Left ventricle myocardium inferior (tissue), 1 donor: ENCODE data around the gene CLN3. TPM values are rescaled to one million over a fixed set of nuclear protein-coding genes. Genes with fewer than 3 reads are reported as not detected.

Experiments used
- DNase-seq: peaks from one replicate; pipeline ENCODE4 v3.0.0-alpha.2; 2020
- H3K27ac ChIP-seq: fragments of 200-600 bp; replicated peaks from 2 replicates; pipeline ENCODE4 v1.8.0; 2021
- H3K27me3 ChIP-seq: fragments of 200-600 bp; 2 replicates; pipeline ENCODE4 v1.8.0; 2021; ENCODE audit warnings: low read depth
- H3K36me3 ChIP-seq: fragments of 200-600 bp; 2 replicates; pipeline ENCODE4 v1.8.0; 2021
- H3K4me1 ChIP-seq: fragments of 200-600 bp; 2 replicates; pipeline ENCODE4 v1.8.0; 2021
- H3K4me3 ChIP-seq: fragments of 200-600 bp; 2 replicates; pipeline ENCODE4 v1.8.0; 2021; ENCODE audit warnings: mild to moderate bottlenecking, moderate library complexity
- H3K9me3 ChIP-seq: fragments of 200-600 bp; replicated peaks from 2 replicates; pipeline ENCODE4 v1.8.0; 2021
- CTCF ChIP-seq: fragments of 200-600 bp; IDR thresholded peaks from 2 replicates; pipeline ENCODE4 v1.8.0; 2021; ENCODE audit warnings: antibody characterized with exemption, mild to moderate bottlenecking, borderline replicate concordance
- intact Hi-C: fragments of 100-400 bp; cut with micrococcal nuclease; formaldehyde crosslinking; loops from one replicate; pipeline ENCODE4 v1.11.0; 2022
- total RNA-seq: library from RNA; stranded (reverse); fragmentation: NEBNext Ultra II Directional; extraction: Animal tissue kit (Norgen Biotek cat#: 25700); gene quantifications from one replicate; pipeline ENCODE4 v1.2.1, GENCODE V29; 2021
- donor health status: DM: no; HTN: yes; CAD: no; lungs with severe emphysema.

Gene CLN3
- total RNA-seq, 1 donor from 2014 or later: 13.6 TPM

- Histone ChIP-seq H3K4me3 (no peak overlapping the region), H3K36me3 (no peaks in the 10 kb centered on the region), H3K4me1 (peaks cover 6% of the 10 kb centered on the region), H3K27ac (no peak overlapping the region), H3K9me3 (no peaks in the 10 kb centered on the region), H3K27me3 (no peaks in the 10 kb centered on the region)
- no peak for TF ChIP-seq CTCF
- DNase-seq: no peak
- intact Hi-C loops: no loop called here
These were observed 29.6 kb upstream of the CLN3 start for GRCh38 chr16:28521436-28521835.

- Histone ChIP-seq H3K27me3 (no peaks in the 10 kb centered on the region), H3K4me3 (no peak overlapping the region), H3K36me3 (no peaks in the 10 kb centered on the region), H3K9me3 (no peaks in the 10 kb centered on the region), H3K4me1 (peaks cover 6% of the 10 kb centered on the region), H3K27ac (no peak overlapping the region)
- intact Hi-C loops: no loop called here
- TF ChIP-seq CTCF: no peak
- no peak for DNase-seq
These were observed 28.8 kb upstream of the CLN3 start for GRCh38 chr16:28520672-28521071.

- H3K36me3 ChIP-seq: no peaks in the 10 kb centered on the region
- no peaks in the 10 kb centered on the region for H3K4me1 ChIP-seq
- H3K27ac ChIP-seq: no peak overlapping the region
- DNase-seq: no peak
- no peaks in the 10 kb centered on the region for H3K27me3 ChIP-seq
- intact Hi-C loops: no loop called here
- no peaks in the 10 kb centered on the region for H3K9me3 ChIP-seq
- no peak overlapping the region for H3K4me3 ChIP-seq
- TF ChIP-seq CTCF: no peak
These were observed 22.4 kb upstream of the CLN3 start for GRCh38 chr16:28514246-28514645.

- Histone ChIP-seq H3K27ac (no peak overlapping the region), H3K4me1 (no peaks in the 10 kb centered on the region), H3K4me3 (no peak overlapping the region), H3K36me3 (no peaks in the 10 kb centered on the region), H3K9me3 (no peaks in the 10 kb centered on the region), H3K27me3 (peaks cover 1% of the 10 kb centered on the region)
- no peak for TF ChIP-seq CTCF
- intact Hi-C loops: no loop called here
- DNase-seq: no peak
These were observed 21.8 kb upstream of the CLN3 start for GRCh38 chr16:28513484-28514181.

GRCh38 chr16:28511801-28512789 lies 20.2 kb upstream of the CLN3 start:
- no peak for TF ChIP-seq CTCF
- no peak overlapping the region for H3K27ac ChIP-seq
- H3K36me3 ChIP-seq: no peaks in the 10 kb centered on the region
- H3K4me3 ChIP-seq: no peak overlapping the region
- H3K4me1 ChIP-seq: no peaks in the 10 kb centered on the region
- no peaks in the 10 kb centered on the region for H3K9me3 ChIP-seq
- no peak for DNase-seq
- peaks cover 17% of the 10 kb centered on the region for H3K27me3 ChIP-seq
- intact Hi-C loops: no loop called here
